Kidney tubule cell (primary cell): ENCODE results near the gene LRRC47.
"Not testable (repeated sequence)": the region's sequence is repeated elsewhere in the genome, so short reads cannot be mapped to it uniquely, and the experiment has no call there.

ENCODE experiments used
- DNase-seq: peaks from one replicate; pipeline ENCODE4 v3.0.0-alpha.2; 2018; ENCODE audit warnings: low spot score

LRRC47 gene

GRCh38 chr1:3771108-3772026 lies 24.9 kb downstream of the LRRC47 start:
- no peak for DNase-seq

- DNase-seq = no peak
These were observed 26.1 kb downstream of the LRRC47 start for GRCh38 chr1:3770047-3770765.

GRCh38 chr1:3768811-3769390 lies 27.4 kb downstream of the LRRC47 start:
- DNase-seq = no peak

GRCh38 chr1:3767328-3767925 lies 28.9 kb downstream of the LRRC47 start:
- no peak for DNase-seq

GRCh38 chr1:3763351-3764125 lies 32.8 kb downstream of the LRRC47 start:
- no peak for DNase-seq

- no peak for DNase-seq
These were observed 33.4 kb downstream of the LRRC47 start for GRCh38 chr1:3762873-3763228.

- no peak for DNase-seq
These were observed 34.0 kb downstream of the LRRC47 start for GRCh38 chr1:3762151-3762872.

GRCh38 chr1:3761296-3762010 lies 34.8 kb downstream of the LRRC47 start:
- no peak for DNase-seq

- no peak for DNase-seq
These were observed 36.5 kb downstream of the LRRC47 start for GRCh38 chr1:3759796-3760195.

- DNase-seq = no peak
These were observed 37.1 kb downstream of the LRRC47 start for GRCh38 chr1:3759164-3759563.

GRCh38 chr1:3756394-3756793 lies 39.9 kb downstream of the LRRC47 start:
- DNase-seq = no peak

GRCh38 chr1:3753656-3754454 lies 42.4 kb downstream of the LRRC47 start:
- no peak for DNase-seq

GRCh38 chr1:3752400-3752945 lies 43.8 kb downstream of the LRRC47 start, which contains the start of gene CCDC27:
CCDC27 (plus strand) TSS chr1:3752450; CDS start chr1:3752482, 32 bp downstream.
- no peak for DNase-seq

GRCh38 chr1:3750741-3751140 lies 45.6 kb downstream of the LRRC47 start:
- no peak for DNase-seq

GRCh38 chr1:3749512-3749911 lies 46.8 kb downstream of the LRRC47 start:
- no peak for DNase-seq

GRCh38 chr1:3748316-3748900 lies 47.9 kb downstream of the LRRC47 start:
- not testable (repeated sequence) for DNase-seq

GRCh38 chr1:3747903-3748302 lies 48.4 kb downstream of the LRRC47 start:
- no peak for DNase-seq

- no peak for DNase-seq
These were observed 48.8 kb downstream of the LRRC47 start for GRCh38 chr1:3747522-3747848.
